Fibroblast of the conjunctiva (primary cell): ENCODE measurements around the gene CCT5.
"Not testable (repeated sequence)": the region's sequence is repeated elsewhere in the genome, so short reads cannot be mapped to it uniquely, and the experiment has no call there.

Experiments used
- DNase-seq: peaks from one replicate; pipeline ENCODE4 v3.0.0-alpha.2; 2010; ENCODE audit warnings: low read depth

The CCT5 gene

GRCh38 chr5:10246761-10247160 is 3.3 kb upstream of the CCT5 start:
- DNase-seq = no peak

- DNase-seq = not testable (repeated sequence)
Measured at GRCh38 chr5:10247217-10247616, 2.9 kb upstream of the CCT5 start.

- DNase-seq = no peak
Measured at GRCh38 chr5:10248378-10249260, 1.5 kb upstream of the CCT5 start.

GRCh38 chr5:10250806-10251276 is 761 bp downstream of the CCT5 start:
- no peak for DNase-seq

- no peak for DNase-seq
Measured at GRCh38 chr5:10251405-10251804, 1.3 kb downstream of the CCT5 start.

- no peak for DNase-seq
Measured at GRCh38 chr5:10253390-10253789, 3.3 kb downstream of the CCT5 start.

- no peak for DNase-seq
Measured at GRCh38 chr5:10254686-10255085, 4.6 kb downstream of the CCT5 start.

- no peak for DNase-seq
Measured at GRCh38 chr5:10257870-10258269, 7.8 kb downstream of the CCT5 start.

- no peak for DNase-seq
Measured at GRCh38 chr5:10259899-10260298, 9.8 kb downstream of the CCT5 start.

- no peak for DNase-seq
Measured at GRCh38 chr5:10261065-10261464, 11.0 kb downstream of the CCT5 start.

- no peak for DNase-seq
Measured at GRCh38 chr5:10262121-10262774, 12.2 kb downstream of the CCT5 start.

GRCh38 chr5:10262995-10263394 is 12.9 kb downstream of the CCT5 start:
- DNase-seq = no peak

- DNase-seq = no peak
Measured at GRCh38 chr5:10264604-10265003, 14.5 kb downstream of the CCT5 start.

- DNase-seq = no peak
Measured at GRCh38 chr5:10265245-10266109, 15.4 kb downstream of the CCT5 start.

- DNase-seq = no peak
Measured at GRCh38 chr5:10266137-10266536, 16.1 kb downstream of the CCT5 start.

GRCh38 chr5:10266839-10267238 is 16.8 kb downstream of the CCT5 start:
- no peak for DNase-seq

- DNase-seq = no peak
Measured at GRCh38 chr5:10268100-10268499, 18.0 kb downstream of the CCT5 start.

- DNase-seq = no peak
Measured at GRCh38 chr5:10272053-10272874, 22.2 kb downstream of the CCT5 start.

GRCh38 chr5:10272875-10273209 is 22.8 kb downstream of the CCT5 start:
- DNase-seq = not testable (repeated sequence)

GRCh38 chr5:10275460-10275859 is 25.4 kb downstream of the CCT5 start:
- no peak for DNase-seq

GRCh38 chr5:10275991-10276390 is 25.9 kb downstream of the CCT5 start:
- no peak for DNase-seq

GRCh38 chr5:10276691-10277090 is 26.6 kb downstream of the CCT5 start:
- DNase-seq = no peak
